ENCODE measurements around the gene PIK3R6.

DNA sequence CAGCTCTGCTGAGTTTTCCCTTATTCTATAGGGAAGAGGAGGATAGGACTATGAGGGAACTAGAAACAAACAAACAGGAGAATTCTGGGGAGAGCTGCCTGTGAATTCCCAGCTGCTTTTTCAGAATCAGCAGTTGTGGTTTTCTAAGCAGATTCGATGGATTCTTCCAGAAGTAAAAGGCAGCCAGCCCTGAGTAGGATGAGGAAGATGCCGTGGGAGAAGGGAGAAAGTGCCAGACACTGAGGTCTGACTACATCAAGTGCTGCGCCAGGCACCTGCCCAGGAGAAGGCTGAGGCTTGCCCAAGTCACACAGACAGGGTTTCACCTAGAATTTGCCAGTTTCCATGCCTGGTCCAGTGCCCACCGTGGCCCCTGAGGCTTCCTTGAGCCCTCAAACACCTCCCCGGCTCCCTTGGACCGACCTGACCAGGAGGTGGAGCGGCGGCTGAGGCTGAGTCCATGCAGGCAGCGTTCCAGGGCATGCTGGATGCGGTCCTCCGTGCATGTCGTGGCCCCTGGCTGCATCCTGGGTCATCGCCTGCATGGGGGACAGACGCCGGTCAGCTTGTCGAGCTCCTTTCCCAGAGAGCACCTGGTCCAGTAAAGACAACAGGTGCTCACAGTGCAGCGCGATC is 43.6 kb upstream of the PIK3R6 start:
- TF ChIP-seq, protein P1, sequence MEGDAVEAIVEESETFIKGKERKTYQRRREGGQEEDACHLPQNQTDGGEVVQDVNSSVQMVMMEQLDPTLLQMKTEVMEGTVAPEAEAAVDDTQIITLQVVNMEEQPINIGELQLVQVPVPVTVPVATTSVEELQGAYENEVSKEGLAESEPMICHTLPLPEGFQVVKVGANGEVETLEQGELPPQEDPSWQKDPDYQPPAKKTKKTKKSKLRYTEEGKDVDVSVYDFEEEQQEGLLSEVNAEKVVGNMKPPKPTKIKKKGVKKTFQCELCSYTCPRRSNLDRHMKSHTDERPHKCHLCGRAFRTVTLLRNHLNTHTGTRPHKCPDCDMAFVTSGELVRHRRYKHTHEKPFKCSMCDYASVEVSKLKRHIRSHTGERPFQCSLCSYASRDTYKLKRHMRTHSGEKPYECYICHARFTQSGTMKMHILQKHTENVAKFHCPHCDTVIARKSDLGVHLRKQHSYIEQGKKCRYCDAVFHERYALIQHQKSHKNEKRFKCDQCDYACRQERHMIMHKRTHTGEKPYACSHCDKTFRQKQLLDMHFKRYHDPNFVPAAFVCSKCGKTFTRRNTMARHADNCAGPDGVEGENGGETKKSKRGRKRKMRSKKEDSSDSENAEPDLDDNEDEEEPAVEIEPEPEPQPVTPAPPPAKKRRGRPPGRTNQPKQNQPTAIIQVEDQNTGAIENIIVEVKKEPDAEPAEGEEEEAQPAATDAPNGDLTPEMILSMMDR (IDR thresholded peaks at IDR 0.05; ENCODE audit: low read depth, low read length, poor library complexity, severe bottlenecking) = no peak
- TF ChIP-seq EZH2phosphoT487 (IDR thresholded peaks at IDR 0.05; ENCODE audit: borderline replicate concordance, low read length) = no peak

Data from DOHH2 (cell line).